PC-3 (cell line): Measurements from ENCODE around the gene LNP1.

Source experiments
- EZH2 ChIP-seq: fragments of 300-600 bp; sonication (generic); IDR thresholded peaks from one replicate; pipeline ENCODE4 v1.6.1; 2017; ENCODE audit warnings: antibody characterized with exemption, mild to moderate bottlenecking, low read length; ENCODE audit not compliant: unreplicated experiment
- TF ChIP-seq, protein P1 (sequence below): fragments of 300-600 bp; sonication (generic); conservative IDR thresholded peaks from 2 replicates; pipeline ENCODE4 v1.5.1; 2017; ENCODE audit warnings: antibody characterized with exemption, low read depth, mild to moderate bottlenecking, low read length

DNA sequence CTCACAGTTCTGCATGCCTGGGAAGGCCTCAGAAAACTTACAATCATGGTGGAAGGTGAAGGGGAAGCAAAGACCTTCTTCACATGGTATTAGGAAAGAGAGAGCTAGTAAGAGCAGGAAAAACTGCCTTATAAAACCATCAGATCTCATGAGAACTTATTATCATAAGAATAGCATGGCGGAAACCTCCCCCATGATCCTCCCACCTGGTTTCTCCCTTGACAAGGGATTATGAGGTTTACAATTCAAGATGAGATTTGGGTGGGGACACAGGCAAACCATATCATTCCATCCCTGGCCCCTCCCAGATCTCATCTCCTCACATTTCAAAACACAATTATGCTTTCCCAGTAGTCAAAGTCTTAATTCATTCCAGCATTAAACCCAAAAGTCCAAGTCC lies 56.5 kb downstream of the LNP1 start:
- no peak for TF ChIP-seq EZH2
- TF ChIP-seq, protein P1, sequence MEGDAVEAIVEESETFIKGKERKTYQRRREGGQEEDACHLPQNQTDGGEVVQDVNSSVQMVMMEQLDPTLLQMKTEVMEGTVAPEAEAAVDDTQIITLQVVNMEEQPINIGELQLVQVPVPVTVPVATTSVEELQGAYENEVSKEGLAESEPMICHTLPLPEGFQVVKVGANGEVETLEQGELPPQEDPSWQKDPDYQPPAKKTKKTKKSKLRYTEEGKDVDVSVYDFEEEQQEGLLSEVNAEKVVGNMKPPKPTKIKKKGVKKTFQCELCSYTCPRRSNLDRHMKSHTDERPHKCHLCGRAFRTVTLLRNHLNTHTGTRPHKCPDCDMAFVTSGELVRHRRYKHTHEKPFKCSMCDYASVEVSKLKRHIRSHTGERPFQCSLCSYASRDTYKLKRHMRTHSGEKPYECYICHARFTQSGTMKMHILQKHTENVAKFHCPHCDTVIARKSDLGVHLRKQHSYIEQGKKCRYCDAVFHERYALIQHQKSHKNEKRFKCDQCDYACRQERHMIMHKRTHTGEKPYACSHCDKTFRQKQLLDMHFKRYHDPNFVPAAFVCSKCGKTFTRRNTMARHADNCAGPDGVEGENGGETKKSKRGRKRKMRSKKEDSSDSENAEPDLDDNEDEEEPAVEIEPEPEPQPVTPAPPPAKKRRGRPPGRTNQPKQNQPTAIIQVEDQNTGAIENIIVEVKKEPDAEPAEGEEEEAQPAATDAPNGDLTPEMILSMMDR = no peak
